ENCODE measurements around the gene CDK5RAP2.

The CDK5RAP2 gene

DNA sequence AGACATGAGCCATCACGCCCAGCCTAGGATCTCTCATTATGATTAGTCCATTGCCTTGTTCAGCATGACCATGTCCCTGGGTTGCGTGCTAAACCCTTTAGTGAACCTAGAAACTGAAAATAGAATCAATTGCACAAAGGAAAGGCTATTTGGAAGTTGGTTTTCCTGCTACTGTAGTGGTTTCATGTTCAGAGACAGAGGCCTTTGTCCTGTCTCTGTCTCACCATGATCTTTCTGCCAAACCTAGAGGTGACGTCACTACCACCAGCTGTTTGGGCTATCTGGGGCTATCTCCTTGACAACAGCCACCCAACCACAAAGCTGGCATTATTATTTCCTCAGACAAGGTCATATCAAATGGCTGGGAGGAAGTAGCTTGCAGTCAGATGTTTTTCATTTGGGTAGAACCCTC, 4.0 kb upstream of the CDK5RAP2 start:
- Histone ChIP-seq H3K9me2 (replicated peaks; ENCODE audit: low read depth, low read length) (no peaks in the 10 kb centered on the region), H2AFZ (ENCODE audit: low read length) (no peak overlapping the region), H3K9me3 (ENCODE audit: insufficient read depth, low read depth, low read length) (no peaks in the 10 kb centered on the region), H3K4me3 (ENCODE audit: low read length, poor library complexity, severe bottlenecking) (peak overlapping the region; percentile 40), H4K20me1 (ENCODE audit: insufficient read depth, low read length, poor library complexity, severe bottlenecking) (peaks cover 6% of the 10 kb centered on the region), H3K4me2 (ENCODE audit: low read depth, low read length, poor library complexity, severe bottlenecking) (peak overlapping the region; percentile 66), H3K4me1 (ENCODE audit: insufficient read depth, low read length, poor library complexity, severe bottlenecking) (peaks cover 30% of the 10 kb centered on the region), H3F3A (ENCODE audit: low read depth) (no peaks in the 10 kb centered on the region), H3K9ac (ENCODE audit: low read depth, low read length, poor library complexity, severe bottlenecking) (no peak overlapping the region), H3K36me3 (ENCODE audit: insufficient read depth, low read length) (no peaks in the 10 kb centered on the region), H3K27me3 (ENCODE audit: insufficient read depth, low read length, poor library complexity, severe bottlenecking) (no peaks in the 10 kb centered on the region), H3K79me2 (ENCODE audit: insufficient read depth, low read length) (peaks cover 14% of the 10 kb centered on the region)
- TF ChIP-seq, protein P1, sequence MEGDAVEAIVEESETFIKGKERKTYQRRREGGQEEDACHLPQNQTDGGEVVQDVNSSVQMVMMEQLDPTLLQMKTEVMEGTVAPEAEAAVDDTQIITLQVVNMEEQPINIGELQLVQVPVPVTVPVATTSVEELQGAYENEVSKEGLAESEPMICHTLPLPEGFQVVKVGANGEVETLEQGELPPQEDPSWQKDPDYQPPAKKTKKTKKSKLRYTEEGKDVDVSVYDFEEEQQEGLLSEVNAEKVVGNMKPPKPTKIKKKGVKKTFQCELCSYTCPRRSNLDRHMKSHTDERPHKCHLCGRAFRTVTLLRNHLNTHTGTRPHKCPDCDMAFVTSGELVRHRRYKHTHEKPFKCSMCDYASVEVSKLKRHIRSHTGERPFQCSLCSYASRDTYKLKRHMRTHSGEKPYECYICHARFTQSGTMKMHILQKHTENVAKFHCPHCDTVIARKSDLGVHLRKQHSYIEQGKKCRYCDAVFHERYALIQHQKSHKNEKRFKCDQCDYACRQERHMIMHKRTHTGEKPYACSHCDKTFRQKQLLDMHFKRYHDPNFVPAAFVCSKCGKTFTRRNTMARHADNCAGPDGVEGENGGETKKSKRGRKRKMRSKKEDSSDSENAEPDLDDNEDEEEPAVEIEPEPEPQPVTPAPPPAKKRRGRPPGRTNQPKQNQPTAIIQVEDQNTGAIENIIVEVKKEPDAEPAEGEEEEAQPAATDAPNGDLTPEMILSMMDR (conservative IDR thresholded peaks at IDR 0.05; ENCODE audit: low read length): no peak
- no peak for TF ChIP-seq EZH2phosphoT487 (IDR thresholded peaks at IDR 0.05; ENCODE audit: borderline replicate concordance)

DNA sequence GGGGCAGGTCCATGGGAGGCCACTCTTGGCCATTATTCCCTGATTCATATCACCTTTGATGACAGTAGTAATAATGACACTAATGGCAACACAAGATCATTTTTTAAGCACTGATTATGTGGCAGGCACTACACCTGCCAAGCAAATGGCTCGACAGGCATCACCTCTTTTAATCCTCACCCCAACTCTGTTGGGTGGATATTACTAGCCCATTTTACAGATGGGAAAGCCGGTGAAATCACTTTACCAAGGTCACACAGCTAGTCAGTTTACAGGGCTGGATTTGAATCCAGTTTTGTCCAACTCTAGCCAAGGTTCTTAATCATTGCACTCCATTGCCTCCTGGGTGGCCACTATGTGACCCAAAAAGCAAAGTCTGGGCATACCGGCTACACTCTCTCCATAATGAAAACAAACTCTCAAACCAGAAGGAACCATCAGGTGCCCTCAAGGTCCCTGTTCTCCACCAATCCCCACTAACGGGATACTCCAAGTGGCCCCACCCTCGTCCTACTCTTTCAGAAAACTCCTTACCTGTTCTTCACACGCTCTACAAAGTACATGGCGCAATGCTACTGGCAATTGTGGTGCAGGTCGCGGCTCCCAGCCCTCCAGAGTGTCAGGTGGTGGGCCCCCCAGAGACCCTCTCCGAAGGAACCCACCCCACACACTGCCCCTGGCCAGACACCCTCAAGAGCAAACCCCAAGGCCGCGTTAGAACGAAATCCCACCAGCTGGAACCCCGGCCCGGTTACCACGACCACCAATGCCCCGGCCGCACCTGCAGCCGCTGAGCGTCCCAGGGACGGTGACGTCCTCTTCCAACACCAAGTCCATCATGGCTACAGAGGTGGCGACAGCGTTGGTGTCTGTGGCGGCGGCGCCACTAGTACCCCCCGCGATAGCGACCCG, 572 bp downstream of the CDK5RAP2 start:
- Histone ChIP-seq H3F3A (ENCODE audit: low read depth) (no peaks in the 10 kb centered on the region), H2AFZ (ENCODE audit: low read length) (peak overlapping the region; percentile 88), H3K4me1 (ENCODE audit: insufficient read depth, low read length, poor library complexity, severe bottlenecking) (peaks cover 61% of the 10 kb centered on the region), H3K9me2 (replicated peaks; ENCODE audit: low read depth, low read length) (no peaks in the 10 kb centered on the region), H3K79me2 (ENCODE audit: insufficient read depth, low read length) (peaks cover 60% of the 10 kb centered on the region), H3K4me3 (ENCODE audit: low read length, poor library complexity, severe bottlenecking) (peak overlapping the region; percentile 100), H4K20me1 (ENCODE audit: insufficient read depth, low read length, poor library complexity, severe bottlenecking) (peaks cover 28% of the 10 kb centered on the region), H3K9ac (ENCODE audit: low read depth, low read length, poor library complexity, severe bottlenecking) (peak overlapping the region; percentile 99), H3K9me3 (ENCODE audit: insufficient read depth, low read depth, low read length) (no peaks in the 10 kb centered on the region), H3K4me2 (ENCODE audit: low read depth, low read length, poor library complexity, severe bottlenecking) (peak overlapping the region; percentile 97), H3K27me3 (ENCODE audit: insufficient read depth, low read length, poor library complexity, severe bottlenecking) (no peaks in the 10 kb centered on the region), H3K36me3 (ENCODE audit: insufficient read depth, low read length) (no peaks in the 10 kb centered on the region)
- no peak for TF ChIP-seq EZH2phosphoT487 (IDR thresholded peaks at IDR 0.05; ENCODE audit: borderline replicate concordance)
- TF ChIP-seq, protein P1 (conservative IDR thresholded peaks at IDR 0.05; ENCODE audit: low read length): no peak

DNA sequence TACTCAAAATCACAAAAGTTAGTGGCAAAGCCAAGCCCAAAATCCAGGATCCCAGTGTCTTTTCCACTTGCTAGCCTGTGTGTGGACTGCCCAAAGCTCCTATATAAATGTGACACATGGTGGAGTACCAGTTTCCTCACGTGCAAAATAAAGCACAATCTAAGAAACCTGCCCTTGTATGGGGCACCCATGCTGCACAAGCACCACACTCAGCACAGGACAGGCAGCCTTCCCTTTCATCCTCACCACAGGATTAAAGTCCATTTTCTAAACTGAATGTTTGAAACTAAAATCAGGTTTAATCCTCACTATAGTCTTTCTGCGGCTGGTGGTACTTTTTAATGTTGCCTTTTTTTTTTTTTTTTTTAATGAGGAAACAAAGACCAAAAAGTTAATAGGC, 5.5 kb downstream of the CDK5RAP2 start:
- peaks cover 52% of the 10 kb centered on the region for H3K4me1 ChIP-seq (ENCODE audit: insufficient read depth, low read length, poor library complexity, severe bottlenecking)
- H3K9ac ChIP-seq (ENCODE audit: low read depth, low read length, poor library complexity, severe bottlenecking): peak overlapping the region; percentile 47
- no peak overlapping the region for H2AFZ ChIP-seq (ENCODE audit: low read length)
- H3K4me2 ChIP-seq (ENCODE audit: low read depth, low read length, poor library complexity, severe bottlenecking): peak overlapping the region; percentile 97
- H3F3A ChIP-seq (ENCODE audit: low read depth): no peaks in the 10 kb centered on the region
- H3K4me3 ChIP-seq (ENCODE audit: low read length, poor library complexity, severe bottlenecking): peak overlapping the region; percentile 55
- no peaks in the 10 kb centered on the region for H3K9me2 ChIP-seq (replicated peaks; ENCODE audit: low read depth, low read length)
- no peak for TF ChIP-seq EZH2phosphoT487 (IDR thresholded peaks at IDR 0.05; ENCODE audit: borderline replicate concordance)
- TF ChIP-seq, protein P1 (conservative IDR thresholded peaks at IDR 0.05; ENCODE audit: low read length): no peak
- H4K20me1 ChIP-seq (ENCODE audit: insufficient read depth, low read length, poor library complexity, severe bottlenecking): peaks cover 47% of the 10 kb centered on the region
- H3K27me3 ChIP-seq (ENCODE audit: insufficient read depth, low read length, poor library complexity, severe bottlenecking): no peaks in the 10 kb centered on the region
- peaks cover 78% of the 10 kb centered on the region for H3K79me2 ChIP-seq (ENCODE audit: insufficient read depth, low read length)
- peaks cover 28% of the 10 kb centered on the region; the same call in 1 of the 2 replicates for H3K36me3 ChIP-seq (ENCODE audit: insufficient read depth, low read length)
- no peaks in the 10 kb centered on the region for H3K9me3 ChIP-seq (ENCODE audit: insufficient read depth, low read depth, low read length)
